ENCODE measurements around the gene TMEM53. TPM values are rescaled to one million over a fixed set of nuclear protein-coding genes. Genes with fewer than 3 reads are reported as not detected.

TMEM53 gene
- total RNA-seq, 1 donor = 6.9 TPM

DNA sequence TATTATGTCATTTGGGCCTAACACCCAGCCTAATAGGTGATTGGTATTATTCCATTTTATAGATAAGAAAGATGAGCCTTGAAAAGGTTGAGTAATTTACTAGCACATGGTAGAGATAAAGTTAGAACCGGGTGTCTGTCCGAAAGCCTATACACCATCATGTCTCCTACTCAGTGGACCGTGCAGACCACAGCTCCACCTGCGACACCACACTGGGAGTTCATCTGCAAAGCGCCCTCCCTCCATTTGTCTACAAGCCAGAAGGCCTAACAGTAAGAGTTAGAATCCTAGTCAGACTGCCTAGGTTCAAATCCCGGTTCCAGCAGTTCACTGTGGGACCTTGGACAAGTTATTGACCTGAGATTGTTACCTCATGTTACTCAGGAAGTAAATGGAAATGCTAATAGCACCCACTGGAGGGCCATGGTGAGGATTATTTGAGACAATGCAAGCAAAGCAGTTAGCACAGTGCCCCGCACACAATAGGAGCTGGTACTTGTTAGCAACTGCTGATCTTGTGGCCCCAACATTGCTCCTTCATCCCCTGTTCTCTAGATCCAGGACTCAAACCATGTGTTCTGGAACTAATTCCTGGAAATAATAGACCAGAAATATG is 20.7 kb upstream of the TMEM53 start:
- Histone ChIP-seq H3K4me3 (ENCODE audit: insufficient read depth, low read length) (no peak overlapping the region), H3K4me1 (ENCODE audit: insufficient read depth, low read length) (no peaks in the 10 kb centered on the region), H3K4me2 (ENCODE audit: insufficient read depth, low read length) (no peak overlapping the region), H3K36me3 (ENCODE audit: insufficient read depth, low read length) (no peaks in the 10 kb centered on the region), H2AFZ (ENCODE audit: low read length) (no peak overlapping the region), H3K79me2 (ENCODE audit: insufficient read depth, low read length) (no peaks in the 10 kb centered on the region), H3K27me3 (ENCODE audit: insufficient read depth, low read length) (no peaks in the 10 kb centered on the region), H4K20me1 (ENCODE audit: insufficient read depth, low read length) (no peaks in the 10 kb centered on the region), H3K9me3 (ENCODE audit: low read depth, low read length) (no peaks in the 10 kb centered on the region), H3K27ac (ENCODE audit: low read depth, low read length) (no peak overlapping the region)
- TF ChIP-seq, protein P1, sequence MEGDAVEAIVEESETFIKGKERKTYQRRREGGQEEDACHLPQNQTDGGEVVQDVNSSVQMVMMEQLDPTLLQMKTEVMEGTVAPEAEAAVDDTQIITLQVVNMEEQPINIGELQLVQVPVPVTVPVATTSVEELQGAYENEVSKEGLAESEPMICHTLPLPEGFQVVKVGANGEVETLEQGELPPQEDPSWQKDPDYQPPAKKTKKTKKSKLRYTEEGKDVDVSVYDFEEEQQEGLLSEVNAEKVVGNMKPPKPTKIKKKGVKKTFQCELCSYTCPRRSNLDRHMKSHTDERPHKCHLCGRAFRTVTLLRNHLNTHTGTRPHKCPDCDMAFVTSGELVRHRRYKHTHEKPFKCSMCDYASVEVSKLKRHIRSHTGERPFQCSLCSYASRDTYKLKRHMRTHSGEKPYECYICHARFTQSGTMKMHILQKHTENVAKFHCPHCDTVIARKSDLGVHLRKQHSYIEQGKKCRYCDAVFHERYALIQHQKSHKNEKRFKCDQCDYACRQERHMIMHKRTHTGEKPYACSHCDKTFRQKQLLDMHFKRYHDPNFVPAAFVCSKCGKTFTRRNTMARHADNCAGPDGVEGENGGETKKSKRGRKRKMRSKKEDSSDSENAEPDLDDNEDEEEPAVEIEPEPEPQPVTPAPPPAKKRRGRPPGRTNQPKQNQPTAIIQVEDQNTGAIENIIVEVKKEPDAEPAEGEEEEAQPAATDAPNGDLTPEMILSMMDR (IDR thresholded peaks at IDR 0.05; ENCODE audit: extremely low read depth, low read depth, low read length) = no peak
- DNase-seq (ENCODE audit: insufficient read length, low spot score, missing footprints) = no peak

DNA sequence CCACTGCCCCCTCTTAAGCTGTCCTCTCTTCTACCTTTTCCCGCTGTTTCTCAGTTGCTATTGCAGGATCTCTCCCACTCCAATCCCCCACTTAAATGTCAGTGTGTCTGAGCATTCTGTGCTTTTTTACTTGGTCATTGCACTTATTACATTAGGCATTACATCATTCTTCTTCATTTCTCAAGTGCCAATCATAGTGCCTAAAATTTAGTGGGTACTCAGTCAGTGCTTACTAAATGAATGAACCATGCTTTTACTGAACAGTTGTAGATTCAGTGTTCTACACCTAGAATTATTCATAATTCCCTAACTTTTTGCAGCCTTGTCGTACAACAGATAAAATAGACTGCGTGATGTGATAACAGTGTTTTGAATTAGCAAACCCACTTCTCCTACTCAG is 19.6 kb upstream of the TMEM53 start:
- Histone ChIP-seq H4K20me1 (ENCODE audit: insufficient read depth, low read length) (no peaks in the 10 kb centered on the region), H3K27me3 (ENCODE audit: insufficient read depth, low read length) (no peaks in the 10 kb centered on the region), H3K4me3 (ENCODE audit: insufficient read depth, low read length) (no peak overlapping the region), H3K9me3 (ENCODE audit: low read depth, low read length) (no peaks in the 10 kb centered on the region), H2AFZ (ENCODE audit: low read length) (no peak overlapping the region), H3K4me1 (ENCODE audit: insufficient read depth, low read length) (no peaks in the 10 kb centered on the region), H3K79me2 (ENCODE audit: insufficient read depth, low read length) (no peaks in the 10 kb centered on the region), H3K27ac (ENCODE audit: low read depth, low read length) (no peak overlapping the region), H3K36me3 (ENCODE audit: insufficient read depth, low read length) (no peaks in the 10 kb centered on the region), H3K4me2 (ENCODE audit: insufficient read depth, low read length) (no peak overlapping the region)
- TF ChIP-seq, protein P1 (IDR thresholded peaks at IDR 0.05; ENCODE audit: extremely low read depth, low read depth, low read length) = no peak
- DNase-seq (ENCODE audit: insufficient read length, low spot score, missing footprints) = no peak

DNA sequence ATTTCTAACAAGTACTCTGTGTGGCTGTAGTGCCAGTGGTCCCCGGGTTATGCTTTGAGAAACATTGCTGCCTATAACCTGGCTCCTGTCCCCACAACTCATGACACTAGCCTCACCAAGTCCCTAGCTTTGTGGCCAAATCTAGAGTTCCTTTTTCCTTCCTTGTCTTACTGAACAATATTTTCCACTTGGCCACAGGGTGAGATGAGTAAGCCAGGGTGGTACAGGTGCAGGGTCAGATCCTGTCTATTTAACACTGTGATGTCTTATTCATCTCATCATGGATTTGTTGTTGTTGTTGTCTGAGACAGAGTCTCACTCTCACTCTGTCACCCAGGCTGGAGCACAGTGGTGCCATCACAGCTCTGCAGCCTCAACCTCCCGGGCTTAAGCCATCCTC is 18.9 kb upstream of the TMEM53 start:
- Histone ChIP-seq H3K4me2 (ENCODE audit: insufficient read depth, low read length) (no peak overlapping the region), H3K27ac (ENCODE audit: low read depth, low read length) (no peak overlapping the region), H3K9me3 (ENCODE audit: low read depth, low read length) (no peaks in the 10 kb centered on the region), H3K4me3 (ENCODE audit: insufficient read depth, low read length) (no peak overlapping the region), H2AFZ (ENCODE audit: low read length) (no peak overlapping the region), H4K20me1 (ENCODE audit: insufficient read depth, low read length) (no peaks in the 10 kb centered on the region), H3K4me1 (ENCODE audit: insufficient read depth, low read length) (no peaks in the 10 kb centered on the region), H3K36me3 (ENCODE audit: insufficient read depth, low read length) (no peaks in the 10 kb centered on the region), H3K27me3 (ENCODE audit: insufficient read depth, low read length) (no peaks in the 10 kb centered on the region), H3K79me2 (ENCODE audit: insufficient read depth, low read length) (no peaks in the 10 kb centered on the region)
- TF ChIP-seq, protein P1 (IDR thresholded peaks at IDR 0.05; ENCODE audit: extremely low read depth, low read depth, low read length) = no peak
- DNase-seq (ENCODE audit: insufficient read length, low spot score, missing footprints) = no peak

DNA sequence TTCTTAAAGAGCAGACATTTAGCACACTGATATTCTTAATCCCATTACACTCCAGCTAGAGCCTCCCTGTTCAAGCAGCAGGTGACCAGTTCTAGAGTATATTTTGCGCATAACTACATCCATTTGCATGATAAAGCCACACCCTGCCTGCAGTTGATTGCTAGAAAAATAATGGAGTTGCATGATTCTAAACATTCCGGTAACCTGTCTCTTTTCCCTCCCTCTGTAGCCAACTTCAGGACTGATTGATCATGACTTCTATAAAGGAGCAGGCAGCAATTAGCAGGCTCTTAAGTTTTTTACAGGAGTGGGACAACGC is 15.1 kb upstream of the TMEM53 start:
- no peaks in the 10 kb centered on the region for H3K27me3 ChIP-seq (ENCODE audit: insufficient read depth, low read length)
- no peak overlapping the region for H2AFZ ChIP-seq (ENCODE audit: low read length)
- TF ChIP-seq, protein P1 (IDR thresholded peaks at IDR 0.05; ENCODE audit: extremely low read depth, low read depth, low read length) = no peak
- H3K36me3 ChIP-seq (ENCODE audit: insufficient read depth, low read length) = no peaks in the 10 kb centered on the region
- no peak for DNase-seq (ENCODE audit: insufficient read length, low spot score, missing footprints)
- H3K4me2 ChIP-seq (ENCODE audit: insufficient read depth, low read length) = no peak overlapping the region
- H3K27ac ChIP-seq (ENCODE audit: low read depth, low read length) = no peak overlapping the region
- no peaks in the 10 kb centered on the region for H3K4me1 ChIP-seq (ENCODE audit: insufficient read depth, low read length)
- no peaks in the 10 kb centered on the region for H3K9me3 ChIP-seq (ENCODE audit: low read depth, low read length)
- no peaks in the 10 kb centered on the region for H3K79me2 ChIP-seq (ENCODE audit: insufficient read depth, low read length)
- H4K20me1 ChIP-seq (ENCODE audit: insufficient read depth, low read length) = no peaks in the 10 kb centered on the region
- no peak overlapping the region for H3K4me3 ChIP-seq (ENCODE audit: insufficient read depth, low read length)

Measured in osteoblast (primary cell).